Neutrophil (primary cell): ENCODE data around the gene SORCS2.

ENCODE experiments used
- H3K27ac ChIP-seq: fragments of 200-600 bp; sonication (generic); 2 replicates; pipeline ENCODE4 v1.5.1; 2016; ENCODE audit warnings: mild to moderate bottlenecking, moderate library complexity
- H3K27me3 ChIP-seq: fragments of 200-600 bp; sonication (generic); 2 replicates; pipeline ENCODE4 v1.6.0; 2016; ENCODE audit warnings: mild to moderate bottlenecking
- H3K36me3 ChIP-seq: fragments of 200-600 bp; sonication (generic); 2 replicates; pipeline ENCODE4 v1.5.1; 2017
- H3K4me1 ChIP-seq, 2 experiments: fragments of 200-600 bp in 1 of 2; sonication (generic) in 1 of 2; 1 replicate in 1 of 2; 2 replicates in 1 of 2; pipeline versions ENCODE4 v1.5.1 to v1.6.1; 2013 to 2016; ENCODE audit warnings: low read depth in 1 of 2, low read length in 1 of 2, mild to moderate bottlenecking in 1 of 2, moderate library complexity in 1 of 2; ENCODE audit not compliant: control insufficient read depth in 1 of 2, insufficient read depth in 1 of 2
- H3K4me3 ChIP-seq, 2 experiments: fragments of 200-600 bp in 1 of 2; sonication (generic) in 1 of 2; 1 replicate in 1 of 2; 2 replicates in 1 of 2; pipeline ENCODE4 v1.5.1; 2013 to 2016; ENCODE audit warnings: low read depth in 1 of 2, low read length in 1 of 2, mild to moderate bottlenecking in 1 of 2, moderate library complexity in 1 of 2
- H3K9me3 ChIP-seq: fragments of 200-600 bp; sonication (generic); 2 replicates; pipeline ENCODE4 v1.5.1; 2016
- TF ChIP-seq, protein P1 (sequence below): fragments of 200-600 bp; sonication (generic); IDR thresholded peaks from 2 replicates; pipeline ENCODE4 v1.5.1; 2016; ENCODE audit warnings: antibody characterized with exemption

The SORCS2 gene

DNA sequence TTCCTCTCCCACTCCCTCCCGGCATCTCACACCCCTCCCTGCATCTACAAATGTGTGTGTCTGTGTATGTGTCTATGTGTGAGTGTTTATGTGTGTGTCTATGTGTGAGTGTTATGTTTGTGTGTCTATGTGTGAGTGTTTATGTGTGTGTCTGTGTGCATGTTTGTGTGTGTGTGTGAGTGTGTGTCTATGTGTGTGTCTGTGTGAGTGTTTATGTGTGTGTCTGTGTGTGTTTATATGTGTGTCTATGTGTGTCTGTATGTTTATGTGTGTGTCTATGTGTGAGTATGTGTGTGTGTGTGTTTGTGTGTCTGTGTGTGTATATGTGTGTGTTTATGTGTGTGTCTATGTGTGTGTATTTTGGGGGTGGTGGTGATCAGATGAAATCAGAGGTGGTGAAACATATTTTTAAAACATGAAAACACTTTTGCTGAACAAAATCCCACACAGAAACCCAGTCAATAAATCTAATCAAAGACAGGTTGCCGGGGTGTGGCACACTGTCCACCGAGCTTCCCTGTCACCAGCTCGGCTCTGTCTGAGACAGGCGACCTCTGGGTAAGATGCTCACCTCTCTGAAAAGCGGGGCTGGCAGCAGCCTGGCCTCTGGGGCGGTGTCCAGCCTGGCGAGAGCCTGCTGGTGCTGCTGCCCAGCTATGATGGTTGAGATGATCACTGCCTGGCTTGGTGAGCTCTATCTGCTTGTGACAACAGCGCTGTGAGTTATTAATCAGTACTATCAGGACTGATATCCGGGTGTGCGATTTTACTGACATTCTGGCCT is 429.1 kb downstream of the SORCS2 start:
- H3K36me3 ChIP-seq = no peaks in the 10 kb centered on the region

DNA sequence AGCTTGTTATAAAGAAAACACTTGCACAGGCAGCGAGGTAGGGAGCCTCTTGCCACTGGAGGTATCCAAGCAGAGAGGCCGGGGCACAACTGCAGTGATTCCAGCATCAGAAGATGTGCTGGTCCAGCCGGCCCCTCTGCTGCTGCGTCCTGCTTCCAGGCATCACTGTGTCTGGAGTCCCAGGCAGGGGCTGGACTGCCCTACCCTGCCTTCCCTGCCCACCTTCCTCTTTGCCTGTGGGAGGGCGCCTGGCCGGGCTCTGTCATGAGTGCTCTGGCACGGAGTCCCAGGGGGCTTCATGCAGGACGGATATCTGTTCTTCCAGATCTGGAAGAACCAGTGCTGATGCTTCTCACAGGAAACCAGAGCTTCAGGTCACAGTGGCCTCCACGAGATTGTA is 430.0 kb downstream of the SORCS2 start:
- H3K9me3 ChIP-seq = no peaks in the 10 kb centered on the region
- peaks cover 8% of the 10 kb centered on the region for H3K27me3 ChIP-seq
- no peak overlapping the region for H3K4me3 ChIP-seq
- TF ChIP-seq, protein P1, sequence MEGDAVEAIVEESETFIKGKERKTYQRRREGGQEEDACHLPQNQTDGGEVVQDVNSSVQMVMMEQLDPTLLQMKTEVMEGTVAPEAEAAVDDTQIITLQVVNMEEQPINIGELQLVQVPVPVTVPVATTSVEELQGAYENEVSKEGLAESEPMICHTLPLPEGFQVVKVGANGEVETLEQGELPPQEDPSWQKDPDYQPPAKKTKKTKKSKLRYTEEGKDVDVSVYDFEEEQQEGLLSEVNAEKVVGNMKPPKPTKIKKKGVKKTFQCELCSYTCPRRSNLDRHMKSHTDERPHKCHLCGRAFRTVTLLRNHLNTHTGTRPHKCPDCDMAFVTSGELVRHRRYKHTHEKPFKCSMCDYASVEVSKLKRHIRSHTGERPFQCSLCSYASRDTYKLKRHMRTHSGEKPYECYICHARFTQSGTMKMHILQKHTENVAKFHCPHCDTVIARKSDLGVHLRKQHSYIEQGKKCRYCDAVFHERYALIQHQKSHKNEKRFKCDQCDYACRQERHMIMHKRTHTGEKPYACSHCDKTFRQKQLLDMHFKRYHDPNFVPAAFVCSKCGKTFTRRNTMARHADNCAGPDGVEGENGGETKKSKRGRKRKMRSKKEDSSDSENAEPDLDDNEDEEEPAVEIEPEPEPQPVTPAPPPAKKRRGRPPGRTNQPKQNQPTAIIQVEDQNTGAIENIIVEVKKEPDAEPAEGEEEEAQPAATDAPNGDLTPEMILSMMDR = no peak
- H3K36me3 ChIP-seq = no peaks in the 10 kb centered on the region
- H3K4me1 ChIP-seq = no peaks in the 10 kb centered on the region
- H3K27ac ChIP-seq = no peak overlapping the region

More for the DNA sequence above, 429.1 kb downstream of the SORCS2 start:
- Histone ChIP-seq H3K27ac (no peak overlapping the region), H3K27me3 (peaks cover 8% of the 10 kb centered on the region), H3K4me1 (no peaks in the 10 kb centered on the region), H3K9me3 (no peaks in the 10 kb centered on the region), H3K4me3 (no peak overlapping the region)
- TF ChIP-seq, protein P1 = no peak

DNA sequence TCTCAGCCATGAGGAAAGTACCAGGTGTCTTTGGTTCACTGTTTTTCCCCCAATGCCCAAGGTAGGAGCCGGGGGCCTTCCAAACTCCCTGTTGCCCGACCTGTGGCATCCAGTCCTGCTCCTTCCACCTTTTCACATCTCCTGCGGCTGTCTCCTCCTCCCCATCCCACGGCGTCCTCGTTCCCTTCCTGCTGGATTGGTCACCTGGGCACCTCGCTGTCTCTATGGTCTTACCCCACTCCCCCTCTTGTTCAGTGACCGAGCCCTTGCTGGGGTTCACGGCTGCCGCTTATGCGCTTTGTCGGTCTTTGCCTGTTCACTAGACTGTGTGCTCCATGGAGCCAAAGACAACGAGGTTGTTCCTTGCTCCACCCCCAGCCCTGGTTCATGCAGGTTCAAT is 431.1 kb downstream of the SORCS2 start:
- Histone ChIP-seq H3K27me3 (peaks cover 8% of the 10 kb centered on the region), H3K27ac (no peak overlapping the region), H3K4me1 (no peaks in the 10 kb centered on the region), H3K36me3 (no peaks in the 10 kb centered on the region), H3K4me3 (no peak overlapping the region), H3K9me3 (no peaks in the 10 kb centered on the region)
- TF ChIP-seq, protein P1 = no peak

DNA sequence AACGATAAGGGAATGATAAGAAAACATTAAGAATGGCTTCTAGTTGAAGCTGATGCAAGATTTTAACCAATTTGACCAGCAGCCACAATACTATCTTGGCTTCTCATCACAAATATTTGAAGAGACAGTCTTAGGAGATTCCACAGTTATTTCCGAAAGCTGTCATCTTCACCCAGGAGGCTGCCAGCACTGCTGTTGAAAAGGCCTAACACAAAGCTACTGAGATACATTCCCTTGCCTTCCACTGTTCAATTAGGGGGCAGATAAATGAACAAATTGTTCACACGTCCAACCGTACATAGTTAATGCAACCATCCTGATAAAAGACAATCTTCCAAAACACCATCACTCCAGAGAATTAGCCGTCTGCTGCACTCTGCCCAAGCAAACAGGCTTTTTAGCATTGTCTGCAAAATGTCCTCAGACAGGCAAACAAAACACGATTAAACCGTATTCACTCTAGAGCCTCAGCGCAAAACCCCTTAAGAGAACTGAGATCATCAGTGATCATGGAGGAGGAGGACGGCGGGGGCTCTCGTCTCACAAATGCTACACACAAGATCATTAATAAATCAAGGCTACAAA is 432.1 kb downstream of the SORCS2 start:
- peaks cover 8% of the 10 kb centered on the region for H3K27me3 ChIP-seq
- TF ChIP-seq, protein P1 = no peak

DNA sequence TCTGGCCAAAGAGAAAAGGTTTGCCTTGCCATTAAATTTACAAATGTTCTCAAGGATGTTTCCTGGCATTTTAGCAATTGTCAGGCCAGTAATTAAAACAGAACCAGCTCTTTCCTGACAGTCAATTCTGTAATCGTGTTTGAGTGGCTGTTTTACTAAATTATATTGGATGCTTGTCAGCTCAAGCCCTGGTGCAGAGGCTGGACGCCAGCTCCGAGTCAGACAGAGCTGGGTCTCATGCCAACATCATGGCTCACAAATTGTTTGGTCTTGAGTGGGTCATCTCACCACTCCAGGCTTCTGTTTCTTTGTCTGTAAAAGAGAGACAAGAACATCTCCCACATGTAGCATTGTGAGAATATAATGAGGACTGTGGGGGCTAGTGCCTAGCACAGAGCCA is 432.7 kb downstream of the SORCS2 start:
- H3K9me3 ChIP-seq = no peaks in the 10 kb centered on the region
- peaks cover 8% of the 10 kb centered on the region for H3K27me3 ChIP-seq
- H3K27ac ChIP-seq = no peak overlapping the region
- no peaks in the 10 kb centered on the region for H3K36me3 ChIP-seq
- H3K4me3 ChIP-seq = no peak overlapping the region
- TF ChIP-seq, protein P1 = no peak
- H3K4me1 ChIP-seq = no peaks in the 10 kb centered on the region

More for the DNA sequence above, 432.1 kb downstream of the SORCS2 start:
- Histone ChIP-seq H3K36me3 (no peaks in the 10 kb centered on the region), H3K27ac (no peak overlapping the region), H3K4me1 (no peaks in the 10 kb centered on the region), H3K9me3 (no peaks in the 10 kb centered on the region), H3K4me3 (no peak overlapping the region)
